Activated naive CD4-positive, alpha-beta T cell treated with anti-CD3 and anti-CD28 coated beads, Interleukin-2, amount 50 U/mL, for 24 hours (primary cell): ENCODE measurements around the gene BLZF1.
A peak's percentile ranks its signal among the peaks of the same experiment; 100 is the strongest.
"Not testable (repeated sequence)": the region's sequence is repeated elsewhere in the genome, so short reads cannot be mapped to it uniquely, and the experiment has no call there.

Experiments
- H3K27ac Mint-ChIP-seq: one replicate; pipeline ENCODE4 v1.8.0; 2021; ENCODE audit warnings: mild to moderate bottlenecking, mixed read lengths
- H3K27me3 Mint-ChIP-seq: one replicate; pipeline ENCODE4 v1.8.0; 2021; ENCODE audit warnings: mixed read lengths
- H3K36me3 Mint-ChIP-seq: one replicate; pipeline ENCODE4 v1.8.0; 2021; ENCODE audit warnings: mixed read lengths
- H3K4me1 Mint-ChIP-seq: one replicate; pipeline ENCODE4 v1.8.0; 2021; ENCODE audit warnings: mixed read lengths
- H3K4me3 Mint-ChIP-seq: one replicate; pipeline ENCODE4 v1.8.0; 2021; ENCODE audit warnings: mild to moderate bottlenecking, mixed read lengths
- H3K9me3 Mint-ChIP-seq: one replicate; pipeline ENCODE4 v1.8.0; 2021; ENCODE audit warnings: mixed read lengths

Gene BLZF1

DNA sequence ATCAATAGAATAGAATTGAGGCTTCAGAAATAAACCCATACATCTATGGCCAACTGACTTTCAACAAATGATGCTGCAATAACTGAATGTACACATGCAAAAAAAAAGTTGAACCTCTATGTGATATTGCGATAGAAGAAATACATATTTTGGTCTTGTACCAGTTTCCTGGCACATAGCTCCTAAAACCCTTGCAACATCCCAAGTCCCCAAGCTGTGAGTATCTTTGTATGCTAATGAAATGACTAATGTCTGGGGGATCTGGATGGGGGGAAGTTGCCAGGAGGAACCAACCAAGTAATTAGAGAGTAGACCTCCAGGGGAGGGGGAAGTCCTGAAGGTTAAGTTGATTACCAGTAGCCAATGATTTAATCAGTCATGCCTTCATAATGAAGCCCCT is 24.4 kb downstream of the BLZF1 start:
- H3K4me1 Mint-ChIP-seq, result peaks cover 8% of the 10 kb centered on the region
- H3K36me3 Mint-ChIP-seq, result peaks cover 50% of the 10 kb centered on the region
- H3K9me3 Mint-ChIP-seq, result no peaks in the 10 kb centered on the region
- H3K27ac Mint-ChIP-seq, result no peak overlapping the region
- no peaks in the 10 kb centered on the region for H3K27me3 Mint-ChIP-seq
- no peak overlapping the region for H3K4me3 Mint-ChIP-seq

GRCh38 chr1:169395955-169396354 is 28.0 kb downstream of the BLZF1 start:
- Mint-ChIP-seq H3K36me3 (peaks cover 42% of the 10 kb centered on the region), H3K27me3 (no peaks in the 10 kb centered on the region), H3K4me1 (no peaks in the 10 kb centered on the region), H3K4me3 (no peak overlapping the region), H3K9me3 (peaks cover 5% of the 10 kb centered on the region), H3K27ac (no peak overlapping the region)

- not testable (repeated sequence) for H3K4me3 Mint-ChIP-seq, H3K4me1 Mint-ChIP-seq, H3K27ac Mint-ChIP-seq, H3K27me3 Mint-ChIP-seq
- peaks cover 18% of the 10 kb centered on the region for H3K36me3 Mint-ChIP-seq
- H3K9me3 Mint-ChIP-seq, result peaks cover 16% of the 10 kb centered on the region
Measured at GRCh38 chr1:169402578-169402977, 34.6 kb downstream of the BLZF1 start.

- not testable (repeated sequence) for H3K27me3 Mint-ChIP-seq, H3K27ac Mint-ChIP-seq, H3K36me3 Mint-ChIP-seq, H3K4me3 Mint-ChIP-seq, H3K4me1 Mint-ChIP-seq
- peaks cover 22% of the 10 kb centered on the region for H3K9me3 Mint-ChIP-seq
Measured at GRCh38 chr1:169408340-169408739, 40.3 kb downstream of the BLZF1 start.

- Mint-ChIP-seq H3K27me3 (peaks cover 2% of the 10 kb centered on the region), H3K27ac (peak overlapping the region; percentile 15), H3K36me3 (no peaks in the 10 kb centered on the region), H3K4me1 (no peaks in the 10 kb centered on the region), H3K9me3 (peaks cover 11% of the 10 kb centered on the region), H3K4me3 (no peak overlapping the region)
Measured at GRCh38 chr1:169414952-169415351, 47.0 kb downstream of the BLZF1 start.

DNA sequence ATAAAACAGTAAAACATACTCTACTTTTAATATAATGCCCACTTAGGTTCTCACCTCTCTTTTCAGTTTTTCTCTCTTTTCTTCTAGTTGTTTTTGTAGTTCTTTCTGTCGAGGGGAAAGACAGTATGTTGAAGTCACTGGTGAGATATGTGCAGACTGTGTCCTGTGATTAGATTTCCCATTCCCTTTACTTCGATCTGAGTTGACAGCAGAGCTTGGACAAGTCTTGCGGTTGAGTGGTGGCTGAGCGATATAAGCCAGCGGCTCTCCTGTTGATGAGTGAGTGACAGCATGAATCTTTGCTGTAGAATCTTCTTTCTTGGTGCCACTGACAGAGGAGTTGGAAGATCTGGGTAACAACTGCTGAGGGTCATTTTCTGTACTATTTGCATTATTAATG is 53.3 kb downstream of the BLZF1 start:
- Mint-ChIP-seq H3K4me3 (no peak overlapping the region), H3K9me3 (no peaks in the 10 kb centered on the region), H3K27me3 (peaks cover 34% of the 10 kb centered on the region)

GRCh38 chr1:169426174-169426705 is 58.2 kb downstream of the BLZF1 start:
- peaks cover 7% of the 10 kb centered on the region for H3K4me1 Mint-ChIP-seq
- H3K27ac Mint-ChIP-seq, result no peak overlapping the region
- peaks cover 61% of the 10 kb centered on the region for H3K27me3 Mint-ChIP-seq
- no peaks in the 10 kb centered on the region for H3K36me3 Mint-ChIP-seq
- no peak overlapping the region for H3K4me3 Mint-ChIP-seq
- H3K9me3 Mint-ChIP-seq, result peaks cover 2% of the 10 kb centered on the region

More for the DNA sequence above, 53.3 kb downstream of the BLZF1 start:
- no peaks in the 10 kb centered on the region for H3K36me3 Mint-ChIP-seq
- no peak overlapping the region for H3K27ac Mint-ChIP-seq
- no peaks in the 10 kb centered on the region for H3K4me1 Mint-ChIP-seq

- peak within 1 kb of the TSS; percentile 91 for H3K4me3 Mint-ChIP-seq
- H3K4me1 Mint-ChIP-seq, result peaks cover 7% of the 10 kb centered on the region
- H3K27ac Mint-ChIP-seq, result no peak within 1 kb of the TSS
- H3K9me3 Mint-ChIP-seq, result peaks cover 10% of the 10 kb centered on the region
- no peaks in the 10 kb centered on the region for H3K36me3 Mint-ChIP-seq
- peaks cover 65% of the 10 kb centered on the region for H3K27me3 Mint-ChIP-seq
Measured at GRCh38 chr1:169427081-169427641, 59.2 kb downstream of the BLZF1 start, which contains the start of gene CCDC181. CCDC181 (minus strand) TSS chr1:169427474; CDS start chr1:169424927, 2,547 bp downstream.
